IMR-90 (cell line): ENCODE data around the gene FAM174C. TPM values are rescaled to one million over a fixed set of nuclear protein-coding genes. Genes with fewer than 3 reads are reported as not detected.

Experiments used
- ATAC-seq: fragments of 200-7000 bp; cut with Tn5 transposase; 2 replicates; pipeline ENCODE4 v1.9.1; 2020; ENCODE audit warnings: low read depth, mild to moderate bottlenecking, moderate library complexity
- BruUV-seq: library from RNA; stranded (reverse); fragments of 400-500 nt; replicated peaks from 2 replicates; lab custom pipeline; 2021; lab: Mats Ljungman, UMichigan
- CTCF ChIA-PET: fragments of 300-600 bp; formaldehyde crosslinking; extraction: SDS; loops from one replicate; lab custom pipeline; 2021; ENCODE audit warnings: antibody characterized with exemption; lab: Yijun Ruan, JAX
- POLR2A ChIA-PET: fragments of 300-600 bp; sonication (Branson Sonifier 250); formaldehyde crosslinking; loops from one replicate; lab custom pipeline; 2022; ENCODE audit warnings: antibody characterized with exemption; ENCODE audit not compliant: unreplicated experiment; lab: Charles Lee
- DNase-seq: peaks from one replicate; pipeline ENCODE4 v3.0.0; 2013
- H2AFZ ChIP-seq: replicated peaks from 2 replicates; pipeline ENCODE3; 2013; ENCODE audit warnings: low read length, mild to moderate bottlenecking; ENCODE audit not compliant: poor library complexity
- H2AK5ac ChIP-seq: 2 replicates; pipeline ENCODE4 v1.6.1; 2013; ENCODE audit warnings: low read depth, low read length, inconsistent platforms
- H2AK9ac ChIP-seq: replicated peaks from 2 replicates; pipeline ENCODE3; 2013; ENCODE audit warnings: mild to moderate bottlenecking, low read depth, low read length, moderate library complexity; ENCODE audit not compliant: poor library complexity
- H2BK120ac ChIP-seq: 2 replicates; pipeline ENCODE4 v1.6.1; 2013; ENCODE audit warnings: low read depth, low read length, inconsistent platforms
- H2BK15ac ChIP-seq: 3 replicates; pipeline ENCODE4 v1.6.1; 2013; ENCODE audit warnings: low read depth, low read length, inconsistent platforms
- H2BK20ac ChIP-seq: 2 replicates; pipeline ENCODE4 v1.6.1; 2013; ENCODE audit warnings: low read depth, mild to moderate bottlenecking, inconsistent platforms, low read length, moderate library complexity
- H2BK5ac ChIP-seq: 2 replicates; pipeline ENCODE4 v1.6.1; 2013; ENCODE audit warnings: mild to moderate bottlenecking, low read depth, low read length, inconsistent platforms; ENCODE audit not compliant: poor library complexity, severe bottlenecking
- H3K14ac ChIP-seq: replicated peaks from 2 replicates; pipeline ENCODE4 v1.6.1; 2013; ENCODE audit warnings: low read depth, low read length, inconsistent platforms
- H3K18ac ChIP-seq: 2 replicates; pipeline ENCODE4 v1.6.1; 2013; ENCODE audit warnings: low read depth, low read length, control low read depth
- H3K23ac ChIP-seq: 2 replicates; pipeline ENCODE4 v1.6.1; 2013; ENCODE audit warnings: low read depth, low read length, inconsistent platforms
- H3K27ac ChIP-seq: 2 replicates; pipeline ENCODE4 v1.5.1; 2013; ENCODE audit warnings: mild to moderate bottlenecking, control low read depth, low read length; ENCODE audit not compliant: insufficient read depth
- H3K27me3 ChIP-seq: 2 replicates; pipeline ENCODE4 v1.6.1; 2013; ENCODE audit warnings: low read length; ENCODE audit not compliant: control insufficient read depth, insufficient read depth
- H3K36me3 ChIP-seq: 2 replicates; pipeline ENCODE4 v1.6.1; 2013; ENCODE audit warnings: low read length, mixed read lengths; ENCODE audit not compliant: control insufficient read depth, insufficient read depth
- H3K4ac ChIP-seq: 2 replicates; pipeline ENCODE4 v1.6.1; 2013; ENCODE audit warnings: low read depth, low read length, inconsistent platforms
- H3K4me1 ChIP-seq: 2 replicates; pipeline ENCODE4 v1.6.1; 2013; ENCODE audit warnings: low read length, mixed read lengths; ENCODE audit not compliant: control insufficient read depth, insufficient read depth
- H3K4me2 ChIP-seq: 2 replicates; pipeline ENCODE4 v1.6.1; 2013; ENCODE audit warnings: low read depth, mild to moderate bottlenecking, control low read depth, low read length, moderate library complexity
- H3K4me3 ChIP-seq: 2 replicates; pipeline ENCODE4 v1.5.1; 2013; ENCODE audit warnings: low read depth, mild to moderate bottlenecking, control low read depth, low read length, moderate library complexity; ENCODE audit not compliant: insufficient read depth
- H3K56ac ChIP-seq: 2 replicates; pipeline ENCODE4 v1.6.1; 2013; ENCODE audit warnings: low read length, inconsistent platforms; ENCODE audit not compliant: insufficient read depth; ENCODE audit errors: extremely low read depth
- H3K79me1 ChIP-seq, 2 experiments: 2 replicates each; pipeline ENCODE4 v1.6.1; 2013; ENCODE audit warnings: low read length in 2 of 2, inconsistent platforms in 1 of 2, low read depth in 1 of 2
- H3K9ac ChIP-seq: 2 replicates; pipeline ENCODE4 v1.6.1; 2013; ENCODE audit warnings: low read depth, low read length, control low read depth
- H3K9me1 ChIP-seq: 2 replicates; pipeline ENCODE4 v1.6.1; 2013; ENCODE audit warnings: low read length, inconsistent platforms; ENCODE audit not compliant: insufficient read depth
- H3K9me3 ChIP-seq: 2 replicates; pipeline ENCODE4 v1.6.1; 2013; ENCODE audit warnings: low read length; ENCODE audit not compliant: control insufficient read depth, insufficient read depth
- H4K20me1 ChIP-seq: 2 replicates; pipeline ENCODE4 v1.6.1; 2013; ENCODE audit warnings: low read length, inconsistent platforms; ENCODE audit not compliant: insufficient read depth
- H4K5ac ChIP-seq: 2 replicates; pipeline ENCODE4 v1.6.1; 2013; ENCODE audit warnings: mild to moderate bottlenecking, low read depth, low read length, control low read depth
- H4K8ac ChIP-seq, 2 experiments: 2 replicates each; pipeline ENCODE4 v1.6.1; 2013; ENCODE audit warnings: low read depth in 2 of 2, low read length in 2 of 2, control low read depth in 1 of 2, inconsistent platforms in 1 of 2
- H4K91ac ChIP-seq: 2 replicates; pipeline ENCODE4 v1.6.1; 2013; ENCODE audit warnings: low read depth, low read length, inconsistent platforms; ENCODE audit not compliant: insufficient read depth
- BHLHE40 ChIP-seq: fragments of 150-350 bp; IDR thresholded peaks from 2 replicates; pipeline ENCODE4 v1.6.1; 2016; ENCODE audit warnings: mild to moderate bottlenecking, low read depth, low read length
- CEBPB ChIP-seq: IDR thresholded peaks from 2 replicates; pipeline ENCODE4 v1.6.1; 2012; ENCODE audit warnings: low read depth, low read length, improper control_type of control experiment
- FOS ChIP-seq: fragments of 150-350 bp; IDR thresholded peaks from 2 replicates; pipeline ENCODE4 v1.6.1; 2016; ENCODE audit warnings: low read depth, low read length
- MAFK ChIP-seq: IDR thresholded peaks from 2 replicates; pipeline ENCODE4 v1.6.1; 2012; ENCODE audit warnings: low read depth, low read length, improper control_type of control experiment
- MAZ ChIP-seq: IDR thresholded peaks from 2 replicates; pipeline ENCODE4 v1.6.1; 2012; ENCODE audit warnings: low read depth, mild to moderate bottlenecking, low read length, improper control_type of control experiment, moderate library complexity, borderline replicate concordance
- MXI1 ChIP-seq: IDR thresholded peaks from 2 replicates; pipeline ENCODE4 v1.6.1; 2012; ENCODE audit warnings: low read depth, mild to moderate bottlenecking, low read length, moderate library complexity, borderline replicate concordance
- NFE2L2 ChIP-seq: fragments of 150-350 bp; IDR thresholded peaks from 2 replicates; pipeline ENCODE4 v1.6.1; 2016; ENCODE audit warnings: low read depth, mild to moderate bottlenecking, low read length
- POLR2A ChIP-seq: IDR thresholded peaks from 2 replicates; pipeline ENCODE4 v1.6.1; 2012; ENCODE audit warnings: mild to moderate bottlenecking, low read depth, low read length
- RAD21 ChIP-seq: IDR thresholded peaks from 2 replicates; pipeline ENCODE4 v1.6.1; 2012; ENCODE audit warnings: low read length, improper control_type of control experiment
- RCOR1 ChIP-seq: IDR thresholded peaks from 2 replicates; pipeline ENCODE4 v1.6.1; 2012; ENCODE audit warnings: mild to moderate bottlenecking, low read length, improper control_type of control experiment; ENCODE audit not compliant: insufficient replicate concordance
- RFX5 ChIP-seq: IDR thresholded peaks from 2 replicates; pipeline ENCODE4 v1.8.0; 2012; ENCODE audit warnings: low read depth, mild to moderate bottlenecking, low read length, moderate library complexity
- SMC3 ChIP-seq: fragments of 150-350 bp; IDR thresholded peaks from 2 replicates; pipeline ENCODE4 v1.6.1; 2016; ENCODE audit warnings: low read depth, mild to moderate bottlenecking, antibody characterized with exemption, low read length, moderate library complexity
- WGBS, 2 experiments: methylation state at CpG; one replicate each; pipeline versions ENCODE4 v1.1.5 to v1.1.7; 2013; ENCODE audit warnings: missing lambda C conversion rate in 2 of 2; ENCODE audit not compliant: insufficient read length in 1 of 2; ENCODE audit errors: extremely low coverage in 2 of 2; 5-methylcytosine and 5-hydroxymethylcytosine counted together
- dilution Hi-C: fragments of 300-500 bp; cut with HindIII; formaldehyde crosslinking; loops from one replicate; pipeline ENCODE4 v1.14.3; 2018; ENCODE audit warnings: low sequenced_read_pairs; ENCODE audit not compliant: unreplicated experiment
- in situ Hi-C: fragments of 300-500 bp; cut with MboI; formaldehyde crosslinking; loops from 3 replicates; pipeline ENCODE4 v1.14.3; 2019; ENCODE audit warnings: low sequenced_read_pairs, inconsistent platforms, mixed read lengths
- intact Hi-C: fragments of 100-400 bp; cut with micrococcal nuclease; formaldehyde crosslinking; loops from 2 replicates; pipeline ENCODE4 v1.10.0; 2022
- polyA plus RNA-seq, 3 experiments: library from polyadenylated mRNA; depleted of rRNA; stranded (reverse); fragments of >200 nt; gene quantifications; 2 replicates each; pipeline ENCODE4 v1.2.3, GENCODE V29; 2012; ENCODE audit warnings: low replicate concordance in 1 of 3
- total RNA-seq: library from RNA; depleted of rRNA; stranded (reverse); fragments of >200 nt; gene quantifications from 2 replicates; pipeline ENCODE4 v1.2.3, GENCODE V29; 2012
- TF ChIP-seq, protein P1 (sequence below): fragments of 150-350 bp; IDR thresholded peaks from 2 replicates; pipeline ENCODE4 v1.6.1; 2016; ENCODE audit warnings: low read depth, mild to moderate bottlenecking, low read length, moderate library complexity, borderline replicate concordance
- TF ChIP-seq, protein P2 (sequence below): fragments of 150-350 bp; IDR thresholded peaks from 2 replicates; pipeline ENCODE4 v1.6.1; 2017; ENCODE audit warnings: mild to moderate bottlenecking, antibody characterized with exemption, low read length, low read depth

FAM174C gene
- total and polyA plus RNA-seq, 2 of the 4 experiments (the other 2 are of a cell fraction): 7.5 to 61.8 TPM

DNA sequence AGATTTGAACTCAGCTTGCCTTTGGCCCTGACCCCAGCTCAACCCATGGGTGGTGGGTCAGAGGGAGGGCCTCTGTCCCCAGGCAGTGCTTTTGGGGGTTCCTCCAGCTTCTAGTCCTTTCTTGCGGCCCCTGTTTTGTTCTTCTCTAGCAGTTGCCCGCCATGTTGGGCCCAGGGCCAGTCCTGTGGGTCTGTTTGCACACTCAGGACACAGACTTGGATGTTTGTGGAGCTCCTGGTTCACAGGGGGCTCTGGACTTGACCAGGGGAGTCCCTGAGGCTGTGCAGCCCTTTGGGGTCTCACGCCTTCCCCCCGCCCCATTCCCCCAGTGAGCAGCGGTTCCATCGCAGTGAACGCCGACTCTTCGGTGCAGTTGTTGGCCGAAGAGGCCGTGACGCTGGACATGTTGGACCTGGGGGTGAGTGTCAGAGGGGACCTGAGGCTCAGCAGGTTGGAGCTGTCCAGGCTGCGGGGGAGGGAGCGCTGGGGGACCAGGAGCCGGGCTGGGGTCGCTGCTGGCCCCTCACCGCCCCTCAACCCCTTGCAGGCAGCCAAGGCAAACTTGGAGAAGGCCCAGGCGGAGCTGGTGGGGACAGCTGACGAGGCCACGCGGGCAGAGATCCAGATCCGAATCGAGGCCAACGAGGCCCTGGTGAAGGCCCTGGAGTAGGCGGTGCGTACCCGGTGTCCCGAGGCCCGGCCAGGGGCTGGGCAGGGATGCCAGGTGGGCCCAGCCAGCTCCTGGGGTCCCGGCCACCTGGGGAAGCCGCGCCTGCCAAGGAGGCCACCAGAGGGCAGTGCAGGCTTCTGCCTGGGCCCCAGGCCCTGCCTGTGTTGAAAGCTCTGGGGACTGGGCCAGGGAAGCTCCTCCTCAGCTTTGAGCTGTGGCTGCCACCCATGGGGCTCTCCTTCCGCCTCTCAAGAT, 31.3 kb upstream of the FAM174C start:
- peaks cover 4 to 54% of the 10 kb centered on the region in 2 experiments; a peak in 2 of 4 replicates for H3K79me1 ChIP-seq
- intact Hi-C loops (loop anchor here (1.0 kb wide), 1 partner anchor 22 kb away; no protein-coding TSS in a partner anchor), dilution Hi-C loops (no loop called here), in situ Hi-C loops (no loop called here)
- H3K9ac ChIP-seq: no peak overlapping the region
- H2BK5ac ChIP-seq: peak overlapping the region; percentile 22
- BruUV-seq: no TSS peak
- POLR2A ChIA-PET: interaction anchor here (0.5 to 4.2 kb wide), 5 partner anchors 9 to 25 kb away, joined by 3 to 62 read pairs (median 6); partner anchors contain the start of gene CIRBP
- no peak overlapping the region for H4K91ac ChIP-seq
- no peak overlapping the region for H3K4me3 ChIP-seq
- no peak overlapping the region for H4K5ac ChIP-seq
- peak overlapping the region; percentile 24; the same call in 1 of the 2 replicates for H3K4me2 ChIP-seq
- H2AK5ac ChIP-seq: peak overlapping the region; percentile 81; the same call in 1 of the 2 replicates
- peak overlapping the region; percentile 61; the same call in 1 of the 2 replicates for H2BK120ac ChIP-seq
- CTCF ChIA-PET: interaction anchor here (0.6 to 3.1 kb wide), 8 partner anchors 9 to 28 kb away, joined by 3 to 64 read pairs (median 7); partner anchors contain the start of gene CIRBP
- H2AK9ac ChIP-seq: peak overlapping the region; percentile 97
- H2AFZ ChIP-seq: peak overlapping the region; percentile 78
- H3K27ac ChIP-seq: peak overlapping the region; percentile 63
- no peak overlapping the region for H3K56ac ChIP-seq
- peak; percentile 77 for DNase-seq
- peaks cover 26% of the 10 kb centered on the region for H3K4me1 ChIP-seq
- peak overlapping the region; percentile 1; the same call in 1 of the 2 replicates for H3K23ac ChIP-seq
- no peak overlapping the region for H2BK15ac ChIP-seq
- H3K27me3 ChIP-seq: no peaks in the 10 kb centered on the region
- no peak overlapping the region for H2BK20ac ChIP-seq
- no peak overlapping the region for H3K14ac ChIP-seq
- H3K36me3 ChIP-seq: no peaks in the 10 kb centered on the region; the same call in 1 of the 2 replicates
- ATAC-seq: peak; percentile 9
- H4K8ac ChIP-seq: peak overlapping the region in 1 of 2 experiments; percentile 64; a peak in 1 of 4 replicates
- H3K4ac ChIP-seq: peak overlapping the region; percentile 47
- H3K18ac ChIP-seq: no peak overlapping the region
- no peaks in the 10 kb centered on the region for H3K9me3 ChIP-seq
- WGBS, 2 experiments: 41% methylated on average over 18 of the region's 33 CpGs; no CpG with 5 or more reads in 1 of the 2 experiments
- no peaks in the 10 kb centered on the region for H3K9me1 ChIP-seq
- H4K20me1 ChIP-seq: peaks cover 22% of the 10 kb centered on the region
- TF ChIP-seq MAZ (0 out of 2 replicates have a peak, but pooled peaks have one; percentile 26), RCOR1 (no peak), FOS (no peak), CEBPB (peak; percentile 89), SMC3 (peak; percentile 73), RFX5 (no peak), MXI1 (0 out of 2 replicates have a peak, but pooled peaks have one; percentile 9), BHLHE40 (no peak), NFE2L2 (no peak), MAFK (no peak), RAD21 (peak; percentile 89), POLR2A (peak; percentile 41; the same call in 1 of the 2 replicates)
- TF ChIP-seq, protein P1, sequence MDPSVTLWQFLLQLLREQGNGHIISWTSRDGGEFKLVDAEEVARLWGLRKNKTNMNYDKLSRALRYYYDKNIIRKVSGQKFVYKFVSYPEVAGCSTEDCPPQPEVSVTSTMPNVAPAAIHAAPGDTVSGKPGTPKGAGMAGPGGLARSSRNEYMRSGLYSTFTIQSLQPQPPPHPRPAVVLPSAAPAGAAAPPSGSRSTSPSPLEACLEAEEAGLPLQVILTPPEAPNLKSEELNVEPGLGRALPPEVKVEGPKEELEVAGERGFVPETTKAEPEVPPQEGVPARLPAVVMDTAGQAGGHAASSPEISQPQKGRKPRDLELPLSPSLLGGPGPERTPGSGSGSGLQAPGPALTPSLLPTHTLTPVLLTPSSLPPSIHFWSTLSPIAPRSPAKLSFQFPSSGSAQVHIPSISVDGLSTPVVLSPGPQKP: no peak
- TF ChIP-seq, protein P2, sequence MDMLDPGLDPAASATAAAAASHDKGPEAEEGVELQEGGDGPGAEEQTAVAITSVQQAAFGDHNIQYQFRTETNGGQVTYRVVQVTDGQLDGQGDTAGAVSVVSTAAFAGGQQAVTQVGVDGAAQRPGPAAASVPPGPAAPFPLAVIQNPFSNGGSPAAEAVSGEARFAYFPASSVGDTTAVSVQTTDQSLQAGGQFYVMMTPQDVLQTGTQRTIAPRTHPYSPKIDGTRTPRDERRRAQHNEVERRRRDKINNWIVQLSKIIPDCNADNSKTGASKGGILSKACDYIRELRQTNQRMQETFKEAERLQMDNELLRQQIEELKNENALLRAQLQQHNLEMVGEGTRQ: no peak
